Hypothalamus (tissue), 51 donors: ENCODE data around the gene ZNF300.
"Not testable (repeated sequence)": the region's sequence is repeated elsewhere in the genome, so short reads cannot be mapped to it uniquely, and the experiment has no call there.

Experiments used
- DNase-seq, 51 donors: peaks; one replicate each; lab custom pipeline; 2025; lab: John Stamatoyannopoulos, UW

Gene ZNF300

DNA sequence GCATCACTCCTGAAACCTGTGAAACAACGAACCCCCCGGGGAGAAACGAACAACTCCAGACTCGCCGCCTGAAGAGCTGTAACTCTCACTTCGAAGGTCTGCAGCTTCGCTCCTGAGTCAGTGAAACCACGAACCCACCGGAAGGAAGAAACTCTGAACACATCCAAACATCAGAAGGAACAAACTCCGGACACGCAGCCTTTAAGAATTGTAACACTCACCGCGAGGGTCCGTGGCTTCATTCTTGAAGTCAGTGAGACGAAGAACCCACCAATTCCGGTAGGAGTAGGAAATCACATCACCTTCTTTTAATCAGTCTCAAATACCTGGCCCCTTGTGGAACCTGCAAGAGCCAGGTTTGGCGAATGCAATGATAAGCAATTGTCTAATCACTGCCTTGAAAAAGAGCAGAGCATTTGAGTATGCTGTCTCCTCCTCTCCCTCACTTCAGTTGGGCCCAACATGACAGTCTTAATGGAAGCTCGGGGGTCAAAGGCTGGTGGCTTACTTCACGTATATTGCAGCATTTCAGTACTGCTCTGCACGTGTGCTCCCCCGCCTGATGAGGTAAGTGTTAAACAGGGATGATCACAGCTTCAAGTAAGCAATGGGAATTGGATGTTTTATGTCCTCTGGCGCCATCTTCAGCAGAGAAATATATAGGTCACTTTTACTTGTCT lies 58.0 kb downstream of the ZNF300 start:
- DNase-seq, result peak in 8 of 51 donors; percentile 3 to 48 (median 14)

GRCh38 chr5:150846308-150846653 lies 58.5 kb downstream of the ZNF300 start, which contains the start of gene IRGM:
TSS of gene IRGM (plus strand) at chr5:150846521. CDS start at chr5:150848124, 1,603 bp downstream.
- not testable (repeated sequence) for DNase-seq

- not testable (repeated sequence) for DNase-seq
These were observed 59.5 kb downstream of the ZNF300 start for GRCh38 chr5:150845185-150845859.
